ENCODE results near the gene FAM149B1. TPM values are rescaled to one million over a fixed set of nuclear protein-coding genes. Genes with fewer than 3 reads are reported as not detected.

FAM149B1 gene
- total RNA-seq, 1 donor from 2014 or later: 12.9 TPM

DNA sequence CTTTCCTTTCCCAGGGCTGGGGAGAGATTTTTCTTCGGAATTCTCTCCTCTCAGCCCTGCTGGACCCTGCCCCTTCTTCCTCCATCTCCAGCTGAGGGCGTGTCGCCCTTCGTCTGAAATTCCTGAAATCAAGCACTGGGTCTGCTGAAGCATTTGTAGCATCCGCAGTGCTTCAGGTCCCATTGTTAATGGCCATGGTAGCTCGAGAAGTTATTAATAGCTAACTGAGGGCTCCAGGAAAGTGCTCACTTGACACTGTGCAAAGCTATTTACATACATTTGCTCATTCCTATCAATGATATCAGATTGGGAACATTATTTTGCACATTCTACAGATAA is 515 bp downstream of the FAM149B1 start:
- DNase-seq (no peak), ATAC-seq (ENCODE audit: poor library complexity) (peak; percentile 26)
- intact Hi-C loops (cut with DNase I): no loop called here

DNA sequence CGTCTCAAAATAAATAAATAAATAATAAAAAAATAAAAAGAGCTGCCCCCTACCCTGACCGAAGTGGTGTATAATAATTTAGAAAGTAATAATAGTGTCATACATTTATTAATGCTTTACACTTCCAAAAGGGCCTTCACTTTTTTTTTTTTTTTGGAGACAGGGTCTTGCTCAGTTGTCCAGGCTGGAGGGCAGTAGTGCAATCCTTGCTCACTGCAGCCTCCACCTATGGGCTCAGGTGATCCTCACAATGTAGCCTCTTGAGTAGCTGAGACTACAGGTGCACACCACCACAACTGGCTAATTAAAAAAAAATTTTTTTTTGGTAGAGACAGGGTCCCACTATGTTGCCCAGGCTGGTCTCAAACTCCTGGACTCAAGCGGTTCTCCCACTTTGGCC is 1.4 kb downstream of the FAM149B1 start:
- DNase-seq (no peak), ATAC-seq (ENCODE audit: poor library complexity) (no peak)
- intact Hi-C loops (cut with DNase I): no loop called here

DNA sequence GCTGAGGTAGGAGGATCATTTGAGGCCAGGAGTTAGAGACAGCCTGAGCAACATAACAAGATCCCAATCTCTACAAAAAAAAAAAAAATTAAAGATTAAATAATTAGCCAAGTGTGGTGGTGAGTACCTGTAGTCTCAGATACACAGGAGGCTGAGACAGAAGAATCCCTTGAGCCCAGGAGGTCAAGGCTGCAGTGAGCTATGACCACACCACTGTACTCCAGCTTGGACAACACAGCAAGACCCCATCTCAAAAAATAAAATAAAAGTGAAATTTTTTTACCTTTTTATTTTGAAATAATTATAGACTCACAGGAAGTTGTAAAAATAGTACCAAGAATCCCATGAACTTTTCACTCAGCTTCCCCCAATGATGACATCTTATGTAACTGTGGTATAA is 4.9 kb downstream of the FAM149B1 start:
- DNase-seq: no peak
- intact Hi-C loops (cut with DNase I): no loop called here
- ATAC-seq (ENCODE audit: poor library complexity): no peak

DNA sequence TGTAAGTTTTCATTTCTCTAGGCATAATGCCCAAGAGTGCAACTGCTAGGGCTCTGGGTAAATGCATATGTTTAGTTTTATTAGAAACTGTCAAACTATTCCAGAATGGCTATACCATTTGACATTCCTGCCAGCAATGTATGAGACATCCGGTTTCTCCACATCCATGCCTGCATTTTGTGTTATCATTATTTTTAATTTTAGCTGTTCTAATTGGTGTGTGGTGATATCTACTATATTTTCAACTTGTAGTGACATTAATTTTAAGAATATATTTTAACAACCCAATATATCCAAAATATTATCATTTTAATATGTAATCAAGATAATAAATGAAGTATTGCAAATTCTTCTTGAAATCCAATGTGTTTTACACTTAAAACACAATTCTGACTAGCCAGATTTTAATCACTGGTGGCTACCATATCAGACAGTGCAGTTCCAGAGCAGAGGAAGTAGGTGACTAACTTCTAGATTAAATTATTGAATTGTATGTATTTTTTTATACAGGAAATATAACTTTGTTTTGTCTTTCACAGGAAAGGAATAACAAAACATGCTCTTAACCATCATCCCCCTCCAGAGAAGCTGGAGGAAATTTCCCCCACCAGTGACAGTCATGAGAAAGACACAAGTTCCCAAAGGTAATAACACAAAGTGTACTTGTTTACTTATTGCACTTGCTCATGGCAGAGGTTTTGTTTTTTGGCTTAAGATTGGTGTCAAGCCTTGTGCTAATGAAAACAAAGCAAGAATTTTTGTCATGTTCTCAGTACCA is 6.4 kb downstream of the FAM149B1 start:
- ATAC-seq (ENCODE audit: poor library complexity) (no peak), DNase-seq (no peak)
- intact Hi-C loops (cut with DNase I): no loop called here

DNA sequence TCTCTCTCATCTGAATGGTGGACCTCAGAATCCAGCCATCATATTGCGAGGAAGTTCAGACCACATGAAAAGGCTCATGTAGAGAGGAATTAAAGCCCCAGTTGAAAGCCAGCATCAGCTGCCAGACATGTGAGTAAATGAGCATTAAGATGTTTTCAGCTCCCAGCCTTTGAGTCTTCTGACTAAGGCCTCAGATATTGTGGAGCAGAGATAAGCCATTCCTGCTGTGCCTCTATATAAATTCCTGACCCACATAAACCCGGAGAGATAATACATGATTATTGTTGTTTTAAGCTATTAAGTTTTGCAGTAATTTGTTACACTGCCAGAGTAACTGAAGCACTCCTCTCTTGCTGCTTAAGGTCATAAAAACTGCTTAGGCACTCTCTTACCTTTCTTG is 14.6 kb downstream of the FAM149B1 start:
- no peak for DNase-seq
- ATAC-seq (ENCODE audit: poor library complexity): no peak
- intact Hi-C loops (cut with DNase I): no loop called here

DNA sequence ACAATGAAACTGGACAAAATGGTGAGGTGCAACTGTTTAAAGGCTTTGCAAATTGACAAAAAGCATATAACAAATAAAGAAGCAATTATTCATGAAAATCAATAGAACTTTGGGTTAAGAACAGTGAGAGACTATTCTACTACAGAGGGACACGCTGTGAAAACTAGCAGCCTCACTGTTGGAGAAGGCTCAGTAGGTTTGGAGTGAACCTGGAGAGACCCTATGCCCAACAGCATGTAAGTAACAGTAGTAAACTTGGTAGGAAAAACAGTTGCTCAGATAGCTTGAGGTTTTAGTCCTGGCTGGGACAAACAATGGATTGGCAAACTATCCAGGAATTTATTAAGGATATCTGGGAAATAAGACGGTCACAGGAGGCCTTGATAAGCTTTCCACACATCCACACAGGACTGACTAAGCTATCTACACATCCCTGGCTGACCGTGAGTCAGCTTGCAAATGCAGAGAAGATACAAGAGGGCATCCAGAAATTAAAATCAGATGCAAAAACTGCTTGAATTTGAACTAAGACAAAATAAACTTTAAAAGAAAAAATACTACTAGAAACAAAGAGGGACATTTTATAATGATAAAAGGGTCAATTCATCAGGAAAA is 15.9 kb downstream of the FAM149B1 start:
- intact Hi-C loops (cut with DNase I): no loop called here
- DNase-seq (no peak), ATAC-seq (ENCODE audit: poor library complexity) (no peak)

DNA sequence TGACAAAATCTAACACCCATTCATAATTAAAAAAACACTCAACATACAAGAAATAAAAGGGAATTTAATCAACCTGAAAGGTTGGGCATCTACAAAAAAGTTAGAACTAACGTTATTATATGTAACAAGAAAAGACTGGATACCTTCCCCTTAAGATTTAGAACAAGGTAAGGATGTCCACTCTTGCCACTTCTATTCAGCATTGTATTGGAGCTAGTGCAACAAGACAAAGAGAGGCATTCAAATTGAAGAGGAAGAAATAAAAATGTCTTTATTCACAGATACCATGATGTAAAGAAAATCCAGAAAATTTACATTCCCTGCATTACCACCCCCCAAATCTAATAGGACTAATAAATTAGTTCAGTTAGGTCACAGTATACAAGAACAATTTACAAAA is 18.3 kb downstream of the FAM149B1 start:
- intact Hi-C loops (cut with DNase I): no loop called here
- ATAC-seq (ENCODE audit: poor library complexity): no peak
- no peak for DNase-seq

DNA sequence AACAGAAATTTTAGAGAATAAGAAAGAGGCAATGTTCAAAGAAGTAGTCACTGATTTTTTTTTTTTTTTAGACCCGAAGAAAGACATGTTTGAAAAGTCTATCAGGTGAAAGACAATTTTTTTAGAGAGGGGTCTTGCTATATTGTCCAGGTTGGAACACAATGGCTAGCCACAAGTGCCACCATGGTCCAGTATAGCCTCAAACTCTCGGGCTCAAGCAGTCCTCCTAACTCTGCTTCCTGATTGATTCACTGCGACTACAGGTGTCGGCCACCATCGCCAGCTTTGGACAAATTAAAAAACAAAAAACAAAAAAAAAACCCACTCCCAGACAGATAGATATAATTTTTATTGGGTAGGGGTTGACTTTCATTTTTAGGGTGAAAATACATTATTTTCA is 22.3 kb downstream of the FAM149B1 start:
- intact Hi-C loops (cut with DNase I): no loop called here
- no peak for ATAC-seq (ENCODE audit: poor library complexity)
- no peak for DNase-seq

DNA sequence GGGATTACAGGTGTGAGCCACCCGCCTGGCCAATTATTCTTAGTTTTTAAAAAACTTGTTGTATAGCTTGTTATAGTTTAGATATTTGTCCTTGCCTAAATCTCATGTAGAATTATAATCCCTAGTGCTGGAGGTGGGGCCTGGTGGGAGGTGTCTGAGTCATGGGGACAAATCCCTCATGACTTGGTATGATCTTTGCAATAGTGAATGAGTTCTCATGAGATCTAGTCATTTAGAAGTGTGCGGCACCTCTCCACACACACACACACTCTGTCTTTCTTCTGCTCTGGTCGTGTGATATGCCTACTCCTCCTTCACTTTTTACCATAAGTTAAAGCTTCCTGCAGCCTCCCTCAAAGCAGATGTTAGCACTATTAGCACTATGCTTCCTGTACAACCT is 37.2 kb downstream of the FAM149B1 start:
- DNase-seq: no peak
- no peak for ATAC-seq (ENCODE audit: poor library complexity)
- intact Hi-C loops (cut with DNase I): no loop called here

DNA sequence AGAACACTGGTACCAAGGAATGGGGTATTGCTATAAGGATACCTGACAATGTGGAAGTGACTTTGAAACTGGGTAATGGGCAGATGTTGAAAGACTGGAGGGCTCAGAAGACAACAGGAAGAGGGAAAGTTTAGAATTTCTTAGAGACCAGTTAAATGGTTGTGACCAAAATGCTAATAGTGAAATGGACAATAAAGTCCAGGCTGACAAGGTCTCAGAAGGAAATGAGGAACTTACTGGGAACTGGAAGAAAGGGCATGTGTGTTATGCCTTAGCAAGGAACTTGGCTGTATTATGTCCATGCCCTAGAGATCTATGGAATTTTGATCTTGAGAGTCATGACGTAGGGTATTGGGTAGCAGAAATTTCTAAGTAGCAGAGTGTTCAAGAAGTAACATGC is 38.0 kb downstream of the FAM149B1 start:
- intact Hi-C loops (cut with DNase I): no loop called here
- DNase-seq (no peak), ATAC-seq (ENCODE audit: poor library complexity) (no peak)

DNA sequence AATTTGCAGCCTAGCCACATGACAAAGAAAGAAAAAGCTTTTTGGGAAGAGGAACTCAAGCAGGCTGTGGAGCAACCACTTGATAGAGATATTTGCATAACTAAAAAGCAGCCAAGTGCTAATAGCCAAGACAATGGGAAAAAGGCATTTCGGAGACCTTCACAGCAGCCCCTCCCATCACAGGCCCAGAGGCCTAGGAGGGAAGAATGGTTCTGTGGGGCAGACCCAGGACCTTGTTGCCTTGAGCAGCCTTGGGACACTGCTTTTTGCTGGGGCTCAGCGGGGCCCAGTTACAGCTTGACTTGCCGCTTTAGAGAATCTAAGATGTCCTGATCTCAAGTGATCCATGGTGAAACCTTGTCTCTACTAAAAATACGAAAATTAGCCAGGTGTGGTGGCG is 38.5 kb downstream of the FAM149B1 start:
- no peak for DNase-seq
- no peak for ATAC-seq (ENCODE audit: poor library complexity)
- intact Hi-C loops (cut with DNase I): no loop called here

DNA sequence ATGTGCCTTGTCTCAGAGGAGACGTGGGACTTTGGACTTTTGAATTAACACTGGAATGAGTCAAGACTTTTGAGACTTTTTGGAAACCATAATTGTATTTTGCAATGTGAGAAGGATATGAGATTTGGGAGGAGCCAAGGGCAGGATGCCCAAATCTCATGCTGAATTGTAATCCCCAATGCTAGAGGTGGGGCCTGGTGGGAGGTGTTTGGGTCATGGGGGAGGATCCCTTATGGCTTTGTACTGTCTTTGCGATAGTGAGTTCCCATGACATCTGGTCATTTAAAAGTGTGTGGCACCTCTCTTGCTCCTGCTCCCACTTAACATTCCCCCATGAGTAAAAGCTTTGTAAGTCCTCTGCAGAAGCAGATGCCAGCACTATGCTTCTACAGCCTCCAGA is 40.0 kb downstream of the FAM149B1 start:
- ATAC-seq (ENCODE audit: poor library complexity) (peak; percentile 49), DNase-seq (peak; percentile 48)
- intact Hi-C loops (cut with DNase I): no loop called here

DNA sequence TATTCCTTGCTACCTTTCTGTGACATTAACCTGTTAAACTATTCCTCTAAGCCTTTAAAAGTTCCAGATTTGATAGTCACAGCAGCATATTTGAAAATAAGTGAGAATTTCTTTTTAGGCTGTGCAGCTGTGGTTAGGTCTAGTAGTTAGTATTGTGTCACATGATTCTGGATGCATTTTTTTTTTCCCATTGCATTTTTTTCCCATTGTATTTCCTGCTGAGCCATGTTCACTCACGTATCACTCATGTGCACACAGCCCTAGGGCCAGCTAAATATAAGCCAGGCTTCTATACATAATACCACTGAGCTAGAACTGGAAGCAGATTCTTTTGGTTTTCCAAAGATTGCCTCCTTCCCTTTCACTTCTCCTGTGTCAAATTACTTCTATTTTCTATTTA is 41.8 kb downstream of the FAM149B1 start:
- ATAC-seq (ENCODE audit: poor library complexity): no peak

DNA sequence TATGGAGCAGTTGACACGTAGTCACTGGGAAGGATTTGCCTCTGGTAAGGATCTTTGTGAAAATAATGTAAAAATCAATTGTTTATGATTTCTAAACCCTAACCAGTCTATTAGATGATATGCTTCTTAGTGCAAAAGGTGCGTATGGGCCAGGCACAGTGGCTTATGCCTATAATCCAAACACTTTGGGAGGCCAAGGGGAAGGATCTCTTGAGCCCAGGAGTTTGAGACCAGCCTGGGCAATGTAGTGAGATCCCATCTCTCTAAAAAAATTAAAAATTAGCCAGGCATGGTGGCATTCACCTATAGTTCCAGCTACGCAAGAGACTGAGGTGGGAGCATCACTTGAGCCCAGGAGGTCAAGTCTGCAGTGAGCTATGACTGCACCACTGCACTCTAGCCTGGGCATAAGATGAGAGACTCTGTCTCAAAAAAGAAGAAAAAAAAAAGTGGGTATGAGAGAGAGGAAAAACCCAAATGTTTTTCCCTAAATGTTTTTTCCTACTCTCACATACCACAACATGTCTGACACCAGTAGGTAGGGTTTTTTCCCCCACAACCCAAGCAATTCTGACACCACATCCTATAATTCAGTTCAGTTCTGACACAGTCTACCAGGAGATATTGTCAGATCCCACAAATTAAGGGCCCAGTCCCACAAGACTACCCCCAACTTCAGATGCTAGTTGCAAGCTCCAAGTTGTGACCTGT is 42.6 kb downstream of the FAM149B1 start:
- no peak for ATAC-seq (ENCODE audit: poor library complexity)
- intact Hi-C loops (cut with DNase I): no loop called here
- no peak for DNase-seq

More for the DNA sequence above, 41.8 kb downstream of the FAM149B1 start:
- DNase-seq: no peak
- intact Hi-C loops (cut with DNase I): no loop called here

DNA sequence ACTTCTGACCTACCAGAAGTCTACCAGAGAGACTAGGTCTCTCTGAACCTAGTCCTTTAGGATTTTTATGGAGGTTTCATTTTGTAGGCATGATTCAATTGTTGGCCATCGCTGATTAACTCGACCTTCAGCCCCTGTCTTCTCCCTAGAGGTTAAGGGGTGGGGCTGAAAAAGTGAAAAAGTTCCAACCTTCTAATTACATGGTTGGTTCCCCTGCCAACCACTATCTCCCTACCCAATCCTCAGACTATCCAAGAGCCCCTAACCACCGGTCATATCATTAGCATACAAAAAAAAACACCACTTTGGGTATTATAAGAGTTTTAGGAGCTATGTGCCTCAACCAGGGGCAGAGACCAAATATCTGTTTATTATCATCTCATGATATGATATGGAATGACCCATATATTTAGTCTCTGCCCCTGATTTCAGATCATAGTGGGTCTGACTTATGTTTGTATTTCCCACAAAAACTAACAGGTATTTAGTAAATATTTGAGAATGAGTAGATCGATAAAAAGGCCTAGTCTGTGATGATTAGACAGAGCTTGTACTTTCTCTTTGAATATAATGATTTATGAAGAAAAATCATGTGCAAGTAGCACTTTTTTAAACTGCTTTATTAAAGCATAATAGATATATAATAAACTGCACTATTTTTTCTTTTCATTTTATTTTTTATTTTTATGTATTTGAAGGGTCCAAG is 43.3 kb downstream of the FAM149B1 start:
- no peak for ATAC-seq (ENCODE audit: poor library complexity)
- intact Hi-C loops (cut with DNase I): no loop called here
- DNase-seq: no peak

DNA sequence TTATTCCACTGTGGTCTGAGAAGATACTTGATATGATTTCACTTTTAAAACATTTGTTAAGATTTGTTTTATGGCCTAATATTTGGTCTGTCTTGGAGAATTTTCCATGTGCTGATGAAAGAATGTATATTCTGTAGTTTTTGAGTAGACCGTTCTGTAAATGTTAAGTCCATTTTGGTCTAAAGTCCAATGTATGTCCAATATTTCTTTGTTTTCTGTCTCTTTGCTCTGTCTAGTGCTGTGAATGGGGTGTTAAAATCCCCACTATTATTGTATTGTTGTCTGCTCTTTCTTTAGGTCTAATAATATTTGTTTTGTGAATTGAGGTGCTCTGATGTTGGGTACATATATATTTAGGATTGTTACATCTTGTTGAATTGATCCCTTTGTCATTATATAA is 47.8 kb downstream of the FAM149B1 start:
- ATAC-seq (ENCODE audit: poor library complexity) (no peak), DNase-seq (no peak)
- intact Hi-C loops (cut with DNase I): no loop called here

DNA sequence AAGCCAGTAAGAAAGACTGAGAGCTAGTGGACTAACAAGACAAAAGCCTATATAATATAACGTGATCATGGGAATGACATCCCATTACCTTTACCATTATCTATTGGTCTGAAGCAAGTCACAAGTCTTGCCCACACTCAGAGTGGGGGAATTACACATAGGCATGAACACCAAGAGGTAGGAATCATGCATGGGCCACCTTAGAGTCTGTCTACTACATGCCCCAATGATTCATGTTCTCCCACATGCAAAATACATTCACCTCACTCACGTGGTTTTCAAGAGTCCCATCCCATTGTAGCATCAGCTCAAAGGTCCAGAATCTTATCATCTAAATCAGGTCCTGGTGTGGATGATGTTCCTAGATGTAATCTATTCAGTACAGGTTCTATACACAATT is 49.7 kb downstream of the FAM149B1 start:
- intact Hi-C loops (cut with DNase I): no loop called here
- DNase-seq: no peak
- ATAC-seq (ENCODE audit: poor library complexity): no peak

DNA sequence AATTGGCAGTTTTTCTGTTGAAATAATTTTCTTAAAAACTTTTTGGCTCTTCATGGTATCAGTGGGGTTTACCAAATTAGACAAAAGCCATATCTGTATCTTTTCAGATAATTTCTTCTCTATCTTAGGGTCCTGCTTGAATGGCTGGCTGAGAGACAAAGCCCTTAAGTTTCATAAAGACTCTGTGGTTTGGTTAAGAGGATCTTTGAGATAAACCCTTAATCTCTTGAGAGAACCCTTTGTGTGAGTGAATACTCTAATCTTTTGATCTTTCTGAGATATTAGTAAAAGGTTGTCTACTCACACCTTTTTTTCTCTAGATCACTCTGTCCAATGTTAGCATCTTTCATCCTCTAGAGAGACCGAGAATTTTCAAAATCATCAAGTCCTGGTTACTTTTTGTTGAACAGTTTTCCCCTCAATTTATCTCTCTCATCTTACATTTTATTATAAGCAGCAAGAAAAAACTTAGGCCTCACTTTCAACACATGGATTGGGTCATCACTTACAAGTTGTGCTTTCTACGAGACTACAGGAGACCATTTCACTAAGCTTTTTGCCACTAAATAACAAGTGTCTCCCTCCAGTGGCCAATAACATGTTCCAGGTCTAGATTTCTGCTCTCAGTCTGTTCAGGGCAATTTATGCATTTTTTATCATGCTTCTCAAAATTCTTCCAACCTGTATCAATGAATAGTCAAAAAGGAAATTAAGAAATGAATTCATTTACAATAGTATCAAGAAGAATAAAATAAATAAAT is 50.7 kb downstream of the FAM149B1 start:
- DNase-seq (no peak), ATAC-seq (ENCODE audit: poor library complexity) (no peak)
- intact Hi-C loops (cut with DNase I): no loop called here

DNA sequence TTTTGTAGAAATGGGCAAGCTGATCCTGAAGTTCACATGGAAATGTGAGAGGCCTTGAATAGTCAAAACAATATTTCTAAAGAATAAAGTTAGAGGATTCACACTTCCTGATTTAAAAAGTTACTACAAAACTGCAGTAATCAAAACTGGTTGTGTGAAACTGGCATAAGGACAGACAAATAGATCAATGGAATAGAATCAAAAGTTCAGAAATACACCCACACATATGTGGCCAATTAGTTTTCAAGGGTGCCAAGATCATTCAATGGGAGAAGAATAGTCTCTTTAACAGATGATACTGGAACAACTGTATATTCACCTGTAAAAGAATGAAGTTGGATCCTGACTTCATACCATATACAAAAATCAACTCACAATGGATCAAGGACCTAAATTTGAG is 51.5 kb downstream of the FAM149B1 start:
- ATAC-seq (ENCODE audit: poor library complexity): no peak
- intact Hi-C loops (cut with DNase I): no loop called here

More for the DNA sequence above, 51.5 kb downstream of the FAM149B1 start:
- no peak for DNase-seq
